Esophagus squamous epithelium (tissue), 4 donors: ENCODE data around the gene UBR4.

Experiments used
- POLR2A ChIP-seq, 4 donors: fragments of 450-650 bp; IDR thresholded peaks; one replicate each; pipeline ENCODE4 v1.6.1; 2017; ENCODE audit warnings: antibody characterized with exemption in 4 of 4, mild to moderate bottlenecking in 4 of 4, moderate library complexity in 3 of 4
- TF ChIP-seq, protein P1 (sequence below), 6 experiments: fragments of 450-650 bp in 4 of 6; fragments of 200-600 bp in 2 of 6; sonication (generic) in 2 of 6; IDR thresholded peaks; one replicate each; pipeline ENCODE4 v1.5.1; 2016 to 2019; ENCODE audit warnings: antibody characterized with exemption in 6 of 6, mild to moderate bottlenecking in 4 of 6, moderate library complexity in 4 of 6

DNA sequence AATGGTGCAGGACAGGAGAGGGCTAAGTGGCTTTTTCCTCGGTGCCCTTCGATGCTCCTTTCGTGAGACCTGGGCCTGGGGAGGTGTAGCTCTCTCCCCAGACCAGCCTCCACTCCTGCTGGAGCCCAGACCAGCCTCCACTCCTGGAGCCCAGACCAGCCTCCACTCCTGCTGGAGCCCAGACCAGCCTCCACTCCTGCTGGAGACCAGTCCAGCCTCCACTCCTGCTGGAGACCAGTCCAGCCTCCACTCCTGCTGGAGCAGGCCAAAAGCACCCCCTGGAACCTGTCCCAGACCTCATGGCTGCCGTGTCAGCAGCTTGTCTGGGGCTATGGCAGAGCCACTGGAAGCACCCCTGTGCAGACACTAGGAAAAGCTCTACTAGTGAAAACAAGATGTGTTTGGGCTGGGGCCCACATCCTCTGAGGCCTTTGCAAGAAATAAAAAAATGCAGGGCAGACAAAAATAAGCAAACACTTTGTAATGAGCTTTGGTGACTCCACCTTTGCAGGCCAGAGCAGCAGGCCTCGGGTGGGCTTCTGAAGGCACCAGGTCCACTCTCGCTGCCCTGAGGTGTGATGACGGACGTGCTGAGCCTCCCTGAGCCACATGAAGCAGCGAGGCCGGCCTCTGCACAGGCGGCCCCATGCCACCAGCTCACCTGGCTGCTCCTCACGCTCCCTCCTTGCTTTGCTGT, 137.6 kb downstream of the UBR4 start:
- TF ChIP-seq, protein P1, sequence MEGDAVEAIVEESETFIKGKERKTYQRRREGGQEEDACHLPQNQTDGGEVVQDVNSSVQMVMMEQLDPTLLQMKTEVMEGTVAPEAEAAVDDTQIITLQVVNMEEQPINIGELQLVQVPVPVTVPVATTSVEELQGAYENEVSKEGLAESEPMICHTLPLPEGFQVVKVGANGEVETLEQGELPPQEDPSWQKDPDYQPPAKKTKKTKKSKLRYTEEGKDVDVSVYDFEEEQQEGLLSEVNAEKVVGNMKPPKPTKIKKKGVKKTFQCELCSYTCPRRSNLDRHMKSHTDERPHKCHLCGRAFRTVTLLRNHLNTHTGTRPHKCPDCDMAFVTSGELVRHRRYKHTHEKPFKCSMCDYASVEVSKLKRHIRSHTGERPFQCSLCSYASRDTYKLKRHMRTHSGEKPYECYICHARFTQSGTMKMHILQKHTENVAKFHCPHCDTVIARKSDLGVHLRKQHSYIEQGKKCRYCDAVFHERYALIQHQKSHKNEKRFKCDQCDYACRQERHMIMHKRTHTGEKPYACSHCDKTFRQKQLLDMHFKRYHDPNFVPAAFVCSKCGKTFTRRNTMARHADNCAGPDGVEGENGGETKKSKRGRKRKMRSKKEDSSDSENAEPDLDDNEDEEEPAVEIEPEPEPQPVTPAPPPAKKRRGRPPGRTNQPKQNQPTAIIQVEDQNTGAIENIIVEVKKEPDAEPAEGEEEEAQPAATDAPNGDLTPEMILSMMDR (IDR thresholded peaks at IDR 0.05) = no peak
- no peak for TF ChIP-seq POLR2A (IDR thresholded peaks at IDR 0.05)
